OCI-LY3 (cell line): ENCODE results near the gene GNPNAT1.

Experiments
- CTCF ChIP-seq: fragments of 200-600, 300-600 bp; sonication (generic); IDR thresholded peaks from 2 replicates; pipeline ENCODE4 v1.5.1; 2014; ENCODE audit warnings: antibody characterized with exemption, low read length, low read depth
- EZH2phosphoT487 ChIP-seq: fragments of 200-600 bp; shearing (Covaris generic); IDR thresholded peaks from 2 replicates; pipeline ENCODE4 v1.6.1; 2018; ENCODE audit warnings: antibody characterized with exemption, mixed run types, low read depth

DNA sequence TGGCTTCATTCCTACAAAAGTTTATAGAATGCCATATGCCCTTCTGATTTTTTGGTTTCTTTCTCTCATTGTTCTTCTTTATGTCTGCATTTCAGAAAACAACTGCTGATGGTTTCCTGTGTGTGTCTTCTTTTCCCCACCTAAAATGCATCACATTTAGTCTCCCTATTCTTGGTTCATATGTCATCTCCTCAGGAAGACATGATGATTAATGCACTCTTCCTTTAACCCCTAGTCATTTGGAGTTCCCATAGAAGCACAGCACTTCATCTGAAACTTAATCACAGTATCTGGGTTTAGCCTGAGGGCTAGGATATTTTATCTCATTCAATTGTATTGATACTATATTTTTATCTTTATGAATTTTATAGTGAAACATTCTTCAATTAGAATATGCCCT, 21.5 kb downstream of the GNPNAT1 start:
- TF ChIP-seq CTCF: no peak
- TF ChIP-seq EZH2phosphoT487: no peak
